Loucy (cell line): ENCODE data around the gene SAXO1.

Experiments used
- H2AFZ ChIP-seq: fragments of 200-600 bp; sonication (generic); 2 replicates; pipeline ENCODE4 v1.6.0; 2016; ENCODE audit warnings: antibody characterized with exemption, mild to moderate bottlenecking, low read length, moderate library complexity
- H3F3A ChIP-seq: fragments of 200-600 bp; 2 replicates; pipeline ENCODE4 v1.6.0; 2016; ENCODE audit warnings: antibody characterized with exemption, low read depth, mild to moderate bottlenecking
- H3K27me3 ChIP-seq: fragments of 200-600 bp; sonication (generic); 2 replicates; pipeline ENCODE4 v1.6.1; 2014; ENCODE audit warnings: low read length, mild to moderate bottlenecking; ENCODE audit not compliant: insufficient read depth, poor library complexity, severe bottlenecking
- H3K36me3 ChIP-seq: fragments of 200-600 bp; sonication (generic); 2 replicates; pipeline ENCODE4 v1.6.1; 2016; ENCODE audit warnings: low read length; ENCODE audit not compliant: insufficient read depth
- H3K4me1 ChIP-seq: fragments of 200-600 bp; sonication (generic); 2 replicates; pipeline ENCODE4 v1.5.1; 2014; ENCODE audit warnings: low read length, mild to moderate bottlenecking; ENCODE audit not compliant: insufficient read depth, poor library complexity, severe bottlenecking
- H3K4me2 ChIP-seq: fragments of 200-600 bp; sonication (generic); 2 replicates; pipeline ENCODE4 v1.6.0; 2014; ENCODE audit warnings: antibody characterized with exemption, low read length, low read depth, mild to moderate bottlenecking; ENCODE audit not compliant: poor library complexity, severe bottlenecking
- H3K4me3 ChIP-seq: fragments of 200-600 bp; sonication (generic); 2 replicates; pipeline ENCODE4 v1.5.1; 2014; ENCODE audit warnings: low read length, mild to moderate bottlenecking, mixed read lengths; ENCODE audit not compliant: poor library complexity, severe bottlenecking
- H3K79me2 ChIP-seq: fragments of 200-600 bp; sonication (generic); 2 replicates; pipeline ENCODE4 v1.6.1; 2014; ENCODE audit warnings: low read length; ENCODE audit not compliant: insufficient read depth
- H3K9ac ChIP-seq: fragments of 200-600 bp; sonication (generic); 2 replicates; pipeline ENCODE4 v1.6.0; 2014; ENCODE audit warnings: mild to moderate bottlenecking, low read depth, low read length, moderate library complexity; ENCODE audit not compliant: poor library complexity, severe bottlenecking
- H3K9me2 ChIP-seq: fragments of 200-600 bp; sonication (generic); replicated peaks from 2 replicates; pipeline ENCODE4 v1.6.1; 2016; ENCODE audit warnings: low read depth, low read length, mixed read lengths
- H3K9me3 ChIP-seq: fragments of 200-600 bp; sonication (generic); 2 replicates; pipeline ENCODE4 v1.6.1; 2014; ENCODE audit warnings: mild to moderate bottlenecking, antibody characterized with exemption, low read length, low read depth; ENCODE audit not compliant: insufficient read depth
- H4K20me1 ChIP-seq: fragments of 200-600 bp; sonication (generic); 2 replicates; pipeline ENCODE4 v1.6.0; 2014; ENCODE audit warnings: antibody characterized with exemption, low read length, mild to moderate bottlenecking; ENCODE audit not compliant: insufficient read depth, poor library complexity, severe bottlenecking
- CTCF ChIP-seq: fragments of 200-600 bp; sonication (generic); conservative IDR thresholded peaks from 2 replicates; pipeline ENCODE4 v1.5.1; 2014; ENCODE audit warnings: mild to moderate bottlenecking, antibody characterized with exemption, low read length
- EZH2phosphoT487 ChIP-seq: fragments of 200-600 bp; IDR thresholded peaks from 2 replicates; pipeline ENCODE4 v1.6.1; 2018; ENCODE audit warnings: antibody characterized with exemption, mild to moderate bottlenecking, moderate library complexity, borderline replicate concordance

SAXO1 gene

GRCh38 chr9:18955626-18956025, 77.4 kb downstream of the SAXO1 start:
- TF ChIP-seq CTCF, result no peak
- no peak for TF ChIP-seq EZH2phosphoT487
- H3K4me1 ChIP-seq, result no peaks in the 10 kb centered on the region
- H4K20me1 ChIP-seq, result no peaks in the 10 kb centered on the region
- H2AFZ ChIP-seq, result no peak overlapping the region
- H3K4me3 ChIP-seq, result no peak overlapping the region
- H3K36me3 ChIP-seq, result no peaks in the 10 kb centered on the region
- H3K9me2 ChIP-seq, result no peaks in the 10 kb centered on the region
- no peak overlapping the region for H3K9ac ChIP-seq
- H3K79me2 ChIP-seq, result no peaks in the 10 kb centered on the region
- H3K27me3 ChIP-seq, result no peaks in the 10 kb centered on the region
- H3F3A ChIP-seq, result no peaks in the 10 kb centered on the region
- no peaks in the 10 kb centered on the region for H3K9me3 ChIP-seq
- H3K4me2 ChIP-seq, result no peak overlapping the region

GRCh38 chr9:18951936-18952335, 81.1 kb downstream of the SAXO1 start:
- Histone ChIP-seq H3K36me3 (no peaks in the 10 kb centered on the region), H4K20me1 (no peaks in the 10 kb centered on the region), H3K9me2 (no peaks in the 10 kb centered on the region), H3K4me3 (no peak overlapping the region), H3F3A (no peaks in the 10 kb centered on the region), H3K79me2 (no peaks in the 10 kb centered on the region), H3K4me1 (no peaks in the 10 kb centered on the region), H3K9ac (no peak overlapping the region), H3K4me2 (no peak overlapping the region), H2AFZ (no peak overlapping the region), H3K27me3 (no peaks in the 10 kb centered on the region), H3K9me3 (no peaks in the 10 kb centered on the region)
- no peak for TF ChIP-seq CTCF
- TF ChIP-seq EZH2phosphoT487, result no peak

GRCh38 chr9:18947892-18948339, 85.1 kb downstream of the SAXO1 start:
- H3F3A ChIP-seq, result no peaks in the 10 kb centered on the region
- no peak overlapping the region for H2AFZ ChIP-seq

More at GRCh38 chr9:18947892-18948339, 85.1 kb downstream of the SAXO1 start:
- Histone ChIP-seq H3K4me3 (no peak overlapping the region), H3K36me3 (no peaks in the 10 kb centered on the region), H3K9me3 (no peaks in the 10 kb centered on the region), H3K9me2 (no peaks in the 10 kb centered on the region), H3K27me3 (no peaks in the 10 kb centered on the region), H4K20me1 (no peaks in the 10 kb centered on the region), H3K4me1 (no peaks in the 10 kb centered on the region), H3K9ac (no peak overlapping the region), H3K4me2 (no peak overlapping the region), H3K79me2 (no peaks in the 10 kb centered on the region)
- TF ChIP-seq CTCF (no peak), EZH2phosphoT487 (no peak)
